Measurements from ENCODE around the gene POLR1A. TPM values are rescaled to one million over a fixed set of nuclear protein-coding genes. Genes with fewer than 3 reads are reported as not detected.

Gene POLR1A
- polyA plus RNA-seq, 3 donors = 0.45 to 2.1 (median 1.6) TPM

GRCh38 chr2:86033751-86034692 is 71.7 kb downstream of the POLR1A start:
- 87% methylated on average over 6 of the region's 20 CpGs for WGBS (ENCODE audit: insufficient coverage)
- intact Hi-C loops (cut with micrococcal nuclease) = loop anchor here in 1 of 2 donors (5.0 kb wide), 1 partner anchor 37 kb away; no protein-coding TSS in a partner anchor
- no peak overlapping the region for H3K4me3 Mint-ChIP-seq
- H3K36me3 Mint-ChIP-seq = peaks cover 48 to 73% of the 10 kb centered on the region in 2 donors
- peaks cover 0 to 5% (median 0%) of the 10 kb centered on the region in 7 donors for H3K9me3 Mint-ChIP-seq
- no peak overlapping the region for H3K9ac ChIP-seq (ENCODE audit: insufficient read depth, low read length, poor library complexity, severe bottlenecking)
- TF ChIP-seq CTCF (IDR thresholded peaks at IDR 0.05) = no peak
- H3K27ac Mint-ChIP-seq = peak overlapping the region in 5 of 7 donors; percentile 28 to 78 (median 56)
- H3K4me1 ChIP-seq (ENCODE audit: control insufficient read depth in 1 of 2, insufficient read depth in 2 of 2, low read length in 2 of 2) = peaks cover 45 to 52% of the 10 kb centered on the region in 2 donors
- no peaks in the 10 kb centered on the region for H3K27me3 ChIP-seq (ENCODE audit: control insufficient read depth in 2 of 2, insufficient read depth in 2 of 2, low read length in 2 of 2)
- no peak overlapping the region for H3K4me2 ChIP-seq (replicated peaks; ENCODE audit: extremely low read depth, low read length, poor library complexity, severe bottlenecking)
- H3K4me1 Mint-ChIP-seq = peaks cover 54% of the 10 kb centered on the region
- H3K79me2 ChIP-seq (ENCODE audit: insufficient read depth, low read length) = no peaks in the 10 kb centered on the region
- H3K4me3 ChIP-seq (replicated peaks in 1 of 3; ENCODE audit: low read depth in 2 of 3, low read length in 3 of 3) = no peak overlapping the region
- H3K27ac ChIP-seq (ENCODE audit: low read depth in 1 of 2, low read length in 2 of 2) = peak overlapping the region in 1 of 2 donors; percentile 96
- H3K27me3 Mint-ChIP-seq (ENCODE audit: low read depth in 3 of 3) = peaks cover 0 to 3% (median 0%) of the 10 kb centered on the region in 3 donors
- no peaks in the 10 kb centered on the region for H3K9me3 ChIP-seq (replicated peaks in 1 of 2; ENCODE audit: control insufficient read depth in 1 of 2, insufficient read depth in 1 of 2, low read length in 2 of 2)
- H3K36me3 ChIP-seq (replicated peaks in 1 of 2; ENCODE audit: control insufficient read depth in 1 of 2, insufficient read depth in 2 of 2, low read length in 2 of 2) = peaks cover 47 to 55% of the 10 kb centered on the region in 2 donors
- no peaks in the 10 kb centered on the region for H4K20me1 ChIP-seq (ENCODE audit: insufficient read depth, low read length)
- no peak overlapping the region for H2AFZ ChIP-seq (ENCODE audit: insufficient read depth, low read depth, low read length, poor library complexity, severe bottlenecking)
- no peak for DNase-seq

- Histone ChIP-seq H3K9me3 (replicated peaks in 1 of 2; ENCODE audit: control insufficient read depth in 1 of 2, insufficient read depth in 1 of 2, low read length in 2 of 2) (no peaks in the 10 kb centered on the region), H3K27ac (ENCODE audit: low read depth in 1 of 2, low read length in 2 of 2) (peak overlapping the region in 1 of 2 donors; percentile 96), H3K36me3 (replicated peaks in 1 of 2; ENCODE audit: control insufficient read depth in 1 of 2, insufficient read depth in 2 of 2, low read length in 2 of 2) (peaks cover 55 to 65% of the 10 kb centered on the region in 2 donors), H3K27me3 (ENCODE audit: control insufficient read depth in 2 of 2, insufficient read depth in 2 of 2, low read length in 2 of 2) (no peaks in the 10 kb centered on the region), H3K79me2 (ENCODE audit: insufficient read depth, low read length) (no peaks in the 10 kb centered on the region), H2AFZ (ENCODE audit: insufficient read depth, low read depth, low read length, poor library complexity, severe bottlenecking) (no peak overlapping the region), H3K4me2 (replicated peaks; ENCODE audit: extremely low read depth, low read length, poor library complexity, severe bottlenecking) (no peak overlapping the region), H4K20me1 (ENCODE audit: insufficient read depth, low read length) (no peaks in the 10 kb centered on the region), H3K4me3 (replicated peaks in 1 of 3; ENCODE audit: low read depth in 2 of 3, low read length in 3 of 3) (no peak overlapping the region), H3K9ac (ENCODE audit: insufficient read depth, low read length, poor library complexity, severe bottlenecking) (no peak overlapping the region), H3K4me1 (ENCODE audit: control insufficient read depth in 1 of 2, insufficient read depth in 2 of 2, low read length in 2 of 2) (peaks cover 38 to 48% of the 10 kb centered on the region in 2 donors)
- Mint-ChIP-seq H3K4me1 (peaks cover 49% of the 10 kb centered on the region), H3K27me3 (ENCODE audit: low read depth in 3 of 3) (peaks cover 0 to 3% (median 0%) of the 10 kb centered on the region in 3 donors), H3K36me3 (peaks cover 55 to 74% of the 10 kb centered on the region in 2 donors), H3K4me3 (no peak overlapping the region), H3K27ac (peak overlapping the region in 6 of 7 donors; percentile 21 to 74 (median 72)), H3K9me3 (peaks cover 0 to 5% (median 0%) of the 10 kb centered on the region in 7 donors)
- intact Hi-C loops (cut with micrococcal nuclease) = loop anchor here in 1 of 2 donors (5.0 kb wide), 1 partner anchor 36 kb away; no protein-coding TSS in a partner anchor
- 96% methylated on average over 10 of the region's 11 CpGs for WGBS (ENCODE audit: insufficient coverage)
- DNase-seq = no peak
- TF ChIP-seq CTCF (IDR thresholded peaks at IDR 0.05) = no peak
Measured at GRCh38 chr2:86032861-86033595, 72.7 kb downstream of the POLR1A start.
